ENCODE results near the gene CPS1. TPM values are rescaled to one million over a fixed set of nuclear protein-coding genes. Genes with fewer than 3 reads are reported as not detected.

The CPS1 gene
- total RNA-seq, 4 donors from 2014 or later: 4.8 to 7.3 (median 6.6) TPM

- TF ChIP-seq, protein P1, sequence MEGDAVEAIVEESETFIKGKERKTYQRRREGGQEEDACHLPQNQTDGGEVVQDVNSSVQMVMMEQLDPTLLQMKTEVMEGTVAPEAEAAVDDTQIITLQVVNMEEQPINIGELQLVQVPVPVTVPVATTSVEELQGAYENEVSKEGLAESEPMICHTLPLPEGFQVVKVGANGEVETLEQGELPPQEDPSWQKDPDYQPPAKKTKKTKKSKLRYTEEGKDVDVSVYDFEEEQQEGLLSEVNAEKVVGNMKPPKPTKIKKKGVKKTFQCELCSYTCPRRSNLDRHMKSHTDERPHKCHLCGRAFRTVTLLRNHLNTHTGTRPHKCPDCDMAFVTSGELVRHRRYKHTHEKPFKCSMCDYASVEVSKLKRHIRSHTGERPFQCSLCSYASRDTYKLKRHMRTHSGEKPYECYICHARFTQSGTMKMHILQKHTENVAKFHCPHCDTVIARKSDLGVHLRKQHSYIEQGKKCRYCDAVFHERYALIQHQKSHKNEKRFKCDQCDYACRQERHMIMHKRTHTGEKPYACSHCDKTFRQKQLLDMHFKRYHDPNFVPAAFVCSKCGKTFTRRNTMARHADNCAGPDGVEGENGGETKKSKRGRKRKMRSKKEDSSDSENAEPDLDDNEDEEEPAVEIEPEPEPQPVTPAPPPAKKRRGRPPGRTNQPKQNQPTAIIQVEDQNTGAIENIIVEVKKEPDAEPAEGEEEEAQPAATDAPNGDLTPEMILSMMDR (IDR thresholded peaks at IDR 0.05; ENCODE audit: low read depth): no peak
Measured at GRCh38 chr2:210647151-210647550, 90.8 kb downstream of the CPS1 start.

- TF ChIP-seq, protein P1 (IDR thresholded peaks at IDR 0.05; ENCODE audit: low read depth): no peak
Measured at GRCh38 chr2:210654091-210654490, 97.7 kb downstream of the CPS1 start.

DNA sequence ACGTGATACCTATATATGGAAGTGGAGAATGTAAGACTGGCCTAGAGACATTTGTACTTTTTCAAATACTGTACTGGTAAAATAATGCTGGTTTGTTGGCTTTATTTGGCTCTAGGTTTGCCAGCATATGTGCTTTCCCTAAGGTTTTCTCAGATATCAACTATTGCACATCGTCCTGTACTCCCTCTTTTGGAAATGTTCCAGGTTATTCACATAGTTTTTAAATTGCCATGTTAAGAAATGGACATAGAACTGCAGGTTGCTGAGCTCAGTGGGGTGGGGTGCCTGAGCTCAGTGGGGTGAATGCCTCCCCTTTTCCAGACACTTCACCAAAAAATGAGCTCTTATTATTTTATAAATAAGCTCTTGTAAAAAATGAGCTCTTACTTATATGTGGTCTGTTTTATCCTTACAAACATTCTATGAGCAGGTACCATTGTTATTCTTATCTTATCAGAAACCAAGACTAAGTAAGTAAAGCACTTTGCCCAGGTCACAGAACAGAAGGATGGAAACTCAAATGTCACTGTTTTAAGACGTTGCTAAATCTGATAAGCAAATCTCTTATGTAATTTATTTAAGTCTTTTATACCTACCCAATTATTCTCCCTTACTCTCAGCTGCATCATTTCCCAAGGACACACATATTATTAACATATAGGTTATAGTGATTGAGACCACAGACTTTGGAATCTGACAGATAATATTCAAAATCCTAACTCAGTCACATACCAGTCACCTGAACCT, 99.0 kb downstream of the CPS1 start:
- TF ChIP-seq, protein P1 (IDR thresholded peaks at IDR 0.05; ENCODE audit: low read depth): no peak

- TF ChIP-seq, protein P1 (IDR thresholded peaks at IDR 0.05; ENCODE audit: low read depth): no peak
Measured at GRCh38 chr2:210657874-210658273, 101.5 kb downstream of the CPS1 start.

- TF ChIP-seq, protein P1 (IDR thresholded peaks at IDR 0.05; ENCODE audit: low read depth): no peak
Measured at GRCh38 chr2:210660751-210661150, 104.4 kb downstream of the CPS1 start.

DNA sequence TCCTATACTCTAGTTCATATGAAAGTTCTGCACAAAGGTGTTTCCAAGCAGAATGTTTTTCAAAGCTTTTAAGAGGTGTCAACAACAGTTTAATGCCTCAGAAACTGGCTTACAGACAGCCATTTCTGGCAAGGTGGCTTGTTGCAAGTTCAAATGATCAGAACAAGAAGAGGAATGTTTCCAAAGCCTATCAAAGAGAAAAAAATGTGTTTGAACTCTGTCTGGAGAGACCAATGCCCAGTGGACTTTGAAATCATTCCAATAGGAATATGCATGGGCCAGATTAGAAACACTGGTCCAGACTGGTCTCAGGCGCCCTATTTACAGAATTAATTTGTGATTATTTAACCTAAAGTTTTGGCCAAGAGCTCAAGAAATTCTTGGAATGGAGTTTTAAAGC, 106.2 kb downstream of the CPS1 start:
- TF ChIP-seq, protein P1 (IDR thresholded peaks at IDR 0.05; ENCODE audit: low read depth): no peak

DNA sequence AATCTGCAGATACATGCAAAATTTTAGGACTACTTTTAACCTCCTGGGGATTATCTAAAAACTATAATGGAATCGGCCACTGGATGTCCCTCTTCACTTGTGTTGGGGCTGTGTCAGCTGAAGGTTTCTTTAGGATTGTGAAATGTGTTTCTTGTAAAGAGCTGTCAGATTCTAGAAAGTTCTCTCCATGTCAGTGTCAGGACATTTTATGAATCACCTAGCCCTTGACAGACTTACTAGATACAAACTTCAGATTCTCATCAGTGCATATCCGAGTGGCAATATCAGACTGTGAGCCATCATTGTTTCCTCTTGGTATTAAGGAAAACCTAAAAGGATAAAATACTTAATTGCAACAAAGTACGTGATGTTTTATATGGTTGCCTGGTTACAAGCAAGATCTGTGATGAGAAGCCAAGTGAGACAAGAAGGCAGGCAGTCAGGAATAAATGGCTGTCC, 107.3 kb downstream of the CPS1 start:
- TF ChIP-seq, protein P1 (IDR thresholded peaks at IDR 0.05; ENCODE audit: low read depth): no peak

All from subcutaneous adipose tissue (tissue), 4 donors.